ENCODE results near the gene AP1AR.
A peak's percentile ranks its signal among the peaks of the same experiment; 100 is the strongest.
"Not testable (repeated sequence)": the region's sequence is repeated elsewhere in the genome, so short reads cannot be mapped to it uniquely, and the experiment has no call there.

AP1AR gene

GRCh38 chr4:112289407-112290253, 58.0 kb downstream of the AP1AR start:
- in situ Hi-C loops (cut with HindIII; ENCODE audit: low pct_ligation_motif_present, low sequenced_read_pairs): no loop called here
- no peaks in the 10 kb centered on the region for H3K27me3 ChIP-seq (replicated peaks)
- H3K36me3 ChIP-seq (replicated peaks): no peaks in the 10 kb centered on the region
- no peak overlapping the region for H3K27ac ChIP-seq
- no peak for TF ChIP-seq CTCF (IDR thresholded peaks at IDR 0.05; ENCODE audit: low read depth, low read length, missing control alignments)
- no peak overlapping the region for H3K4me3 ChIP-seq (ENCODE audit: low read depth, low read length)
- DNase-seq: no peak

GRCh38 chr4:112290341-112290740, 58.8 kb downstream of the AP1AR start:
- in situ Hi-C loops (cut with HindIII; ENCODE audit: low pct_ligation_motif_present, low sequenced_read_pairs): no loop called here
- no peak for DNase-seq

GRCh38 chr4:112296949-112297880, 65.6 kb downstream of the AP1AR start, which contains the start of gene ALPK1:
Gene ALPK1, plus strand, starts transcription at chr4:112297369.
- peak; percentile 74 for DNase-seq

More at GRCh38 chr4:112290341-112290740, 58.8 kb downstream of the AP1AR start:
- no peak for TF ChIP-seq CTCF (IDR thresholded peaks at IDR 0.05; ENCODE audit: low read depth, low read length, missing control alignments)
- no peaks in the 10 kb centered on the region for H3K27me3 ChIP-seq (replicated peaks)
- no peak overlapping the region for H3K4me3 ChIP-seq (ENCODE audit: low read depth, low read length)
- no peak overlapping the region for H3K27ac ChIP-seq
- H3K36me3 ChIP-seq (replicated peaks): no peaks in the 10 kb centered on the region

GRCh38 chr4:112299721-112300120, 68.1 kb downstream of the AP1AR start:
- DNase-seq: no peak
- no peaks in the 10 kb centered on the region for H3K36me3 ChIP-seq (replicated peaks)
- no peak overlapping the region for H3K4me3 ChIP-seq (ENCODE audit: low read depth, low read length)
- no peak overlapping the region for H3K27ac ChIP-seq
- in situ Hi-C loops (cut with HindIII; ENCODE audit: low pct_ligation_motif_present, low sequenced_read_pairs): no loop called here
- no peak for TF ChIP-seq CTCF (IDR thresholded peaks at IDR 0.05; ENCODE audit: low read depth, low read length, missing control alignments)
- H3K27me3 ChIP-seq (replicated peaks): no peaks in the 10 kb centered on the region

More at GRCh38 chr4:112296949-112297880, 65.6 kb downstream of the AP1AR start, which contains the start of gene ALPK1:
- TF ChIP-seq CTCF (IDR thresholded peaks at IDR 0.05; ENCODE audit: low read depth, low read length, missing control alignments): no peak
- Histone ChIP-seq H3K4me3 (ENCODE audit: low read depth, low read length) (peak within 1 kb of the TSS; percentile 41), H3K27ac (no peak within 1 kb of the TSS), H3K36me3 (replicated peaks) (no peaks in the 10 kb centered on the region), H3K27me3 (replicated peaks) (no peaks in the 10 kb centered on the region)
- in situ Hi-C loops (cut with HindIII; ENCODE audit: low pct_ligation_motif_present, low sequenced_read_pairs): no loop called here

GRCh38 chr4:112302320-112303274, 71.0 kb downstream of the AP1AR start:
- Histone ChIP-seq H3K4me3 (ENCODE audit: low read depth, low read length) (no peak overlapping the region), H3K36me3 (replicated peaks) (no peaks in the 10 kb centered on the region), H3K27me3 (replicated peaks) (no peaks in the 10 kb centered on the region), H3K27ac (no peak overlapping the region)
- TF ChIP-seq CTCF (IDR thresholded peaks at IDR 0.05; ENCODE audit: low read depth, low read length, missing control alignments): no peak
- no peak for DNase-seq
- in situ Hi-C loops (cut with HindIII; ENCODE audit: low pct_ligation_motif_present, low sequenced_read_pairs): no loop called here

GRCh38 chr4:112305477-112305876, 73.9 kb downstream of the AP1AR start:
- DNase-seq; in situ Hi-C loops (cut with HindIII; ENCODE audit: low pct_ligation_motif_present, low sequenced_read_pairs); H3K27ac ChIP-seq: not testable (repeated sequence)

GRCh38 chr4:112309263-112309791, 77.7 kb downstream of the AP1AR start:
- DNase-seq: peak; percentile 52
- peak overlapping the region; percentile 42 for H3K4me3 ChIP-seq (ENCODE audit: low read depth, low read length)
- H3K27me3 ChIP-seq (replicated peaks); H3K36me3 ChIP-seq (replicated peaks); H3K27ac ChIP-seq; in situ Hi-C loops (cut with HindIII; ENCODE audit: low pct_ligation_motif_present, low sequenced_read_pairs): not testable (repeated sequence)

More at GRCh38 chr4:112305477-112305876, 73.9 kb downstream of the AP1AR start:
- H3K27me3 ChIP-seq (replicated peaks); H3K36me3 ChIP-seq (replicated peaks); H3K4me3 ChIP-seq (ENCODE audit: low read depth, low read length): not testable (repeated sequence)
